Stomach smooth muscle (tissue), 2 donors: ENCODE results near the gene MYL10.

ENCODE experiments used
- H3K27ac ChIP-seq: one replicate; pipeline ENCODE4 v1.7.0; 2013; ENCODE audit warnings: mild to moderate bottlenecking, low read length, inconsistent platforms
- H3K27me3 ChIP-seq, 2 donors: one replicate each; pipeline ENCODE4 v1.7.0; 2013; ENCODE audit warnings: low read length in 2 of 2; ENCODE audit not compliant: insufficient read depth in 2 of 2, control insufficient read depth in 1 of 2
- H3K36me3 ChIP-seq, 2 donors: one replicate each; pipeline ENCODE4 v1.7.0; 2013; ENCODE audit warnings: low read length in 2 of 2; ENCODE audit not compliant: control insufficient read depth in 2 of 2, insufficient read depth in 2 of 2
- H3K4me1 ChIP-seq: one replicate; pipeline ENCODE4 v1.7.0; 2013; ENCODE audit warnings: low read length; ENCODE audit not compliant: control insufficient read depth, insufficient read depth
- H3K4me3 ChIP-seq, 2 donors: one replicate each; pipeline ENCODE4 v1.7.0; 2013; ENCODE audit warnings: low read length in 2 of 2
- H3K9ac ChIP-seq, 2 donors: one replicate each; pipeline ENCODE4 v1.7.0; 2013; ENCODE audit warnings: low read length in 2 of 2, mild to moderate bottlenecking in 1 of 2
- H3K9me3 ChIP-seq, 2 donors: one replicate each; pipeline ENCODE4 v1.7.0; 2013; ENCODE audit warnings: low read length in 2 of 2; ENCODE audit not compliant: control insufficient read depth in 2 of 2
- donor health status: healthy.
- donor health status: Pancreatic carcinoma.

The MYL10 gene

DNA sequence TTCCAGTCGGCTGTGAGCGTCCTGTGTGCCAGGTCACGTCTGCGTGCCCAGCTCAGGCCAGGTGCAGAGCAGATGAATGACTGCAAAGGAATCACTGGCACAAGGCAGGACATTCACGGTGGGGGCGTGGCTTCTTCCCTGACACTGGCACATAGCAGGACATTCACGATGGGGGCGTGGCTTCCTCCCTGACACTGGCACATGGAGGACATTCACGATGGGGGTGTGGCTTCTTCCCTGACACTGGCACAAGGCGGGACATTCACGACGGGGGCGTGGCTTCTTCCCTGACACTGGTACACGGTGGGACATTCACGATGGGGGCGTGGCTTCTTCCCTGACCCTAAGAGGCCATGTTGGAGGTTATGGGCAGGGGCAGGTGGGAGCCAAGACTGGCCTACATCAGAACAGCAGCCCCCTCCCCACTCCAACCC is 64.3 kb downstream of the MYL10 start:
- Histone ChIP-seq H3K4me1 (no peaks in the 10 kb centered on the region), H3K9ac (no peak overlapping the region), H3K9me3 (peaks cover 0 to 7% of the 10 kb centered on the region in 2 donors), H3K27ac (no peak overlapping the region), H3K27me3 (peaks cover 18 to 21% of the 10 kb centered on the region in 2 donors), H3K36me3 (no peaks in the 10 kb centered on the region), H3K4me3 (no peak overlapping the region)

GRCh38 chr7:101563943-101564777 is 64.9 kb downstream of the MYL10 start:
- Histone ChIP-seq H3K9ac (no peak overlapping the region), H3K27ac (no peak overlapping the region), H3K4me1 (no peaks in the 10 kb centered on the region), H3K9me3 (peaks cover 0 to 7% of the 10 kb centered on the region in 2 donors), H3K4me3 (no peak overlapping the region), H3K36me3 (no peaks in the 10 kb centered on the region), H3K27me3 (peaks cover 18 to 21% of the 10 kb centered on the region in 2 donors)
